ENCODE results near the gene ENTPD8. TPM values are rescaled to one million over a fixed set of nuclear protein-coding genes. Genes with fewer than 3 reads are reported as not detected.

The ENTPD8 gene
- total and polyA plus RNA-seq, 2 donors (not counting 1 experiment from before 2014, with no cell fraction given), result not detected

DNA sequence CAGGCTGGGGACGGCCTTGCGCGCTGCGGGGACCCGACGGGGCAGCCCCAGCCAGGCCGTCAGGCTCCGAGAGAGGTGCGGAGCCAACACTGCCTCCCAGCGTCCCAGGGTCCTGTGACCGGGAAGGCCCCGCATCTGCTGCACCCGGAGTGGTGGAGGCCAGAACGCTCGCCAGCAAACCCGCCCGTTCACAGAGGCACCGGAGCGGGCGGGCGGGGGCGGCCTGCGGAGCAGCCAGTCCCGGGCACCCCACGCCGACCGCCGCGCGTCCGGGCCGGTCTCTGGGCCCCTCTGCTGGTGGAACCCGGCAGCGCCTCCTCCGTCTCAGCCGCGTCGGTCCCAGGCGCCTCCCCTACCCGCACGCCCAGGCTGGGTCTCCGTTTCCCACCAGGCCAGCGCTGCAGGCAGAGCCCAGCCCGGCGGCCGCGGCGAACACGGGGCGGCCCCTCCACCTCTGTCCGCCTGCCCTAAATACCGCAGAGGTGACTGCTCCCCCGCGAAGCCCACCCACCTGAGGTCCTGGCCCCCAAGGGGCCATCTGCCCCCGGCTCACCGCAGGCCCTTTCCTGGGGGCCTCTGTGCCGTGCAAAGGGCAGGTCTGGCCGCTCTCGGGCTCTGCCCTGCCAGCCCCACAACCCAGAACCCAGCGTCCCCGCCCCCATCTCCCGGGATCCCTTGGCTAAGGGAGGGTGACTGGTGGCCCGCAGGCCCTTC is 34.1 kb downstream of the ENTPD8 start:
- TF ChIP-seq, protein P1, sequence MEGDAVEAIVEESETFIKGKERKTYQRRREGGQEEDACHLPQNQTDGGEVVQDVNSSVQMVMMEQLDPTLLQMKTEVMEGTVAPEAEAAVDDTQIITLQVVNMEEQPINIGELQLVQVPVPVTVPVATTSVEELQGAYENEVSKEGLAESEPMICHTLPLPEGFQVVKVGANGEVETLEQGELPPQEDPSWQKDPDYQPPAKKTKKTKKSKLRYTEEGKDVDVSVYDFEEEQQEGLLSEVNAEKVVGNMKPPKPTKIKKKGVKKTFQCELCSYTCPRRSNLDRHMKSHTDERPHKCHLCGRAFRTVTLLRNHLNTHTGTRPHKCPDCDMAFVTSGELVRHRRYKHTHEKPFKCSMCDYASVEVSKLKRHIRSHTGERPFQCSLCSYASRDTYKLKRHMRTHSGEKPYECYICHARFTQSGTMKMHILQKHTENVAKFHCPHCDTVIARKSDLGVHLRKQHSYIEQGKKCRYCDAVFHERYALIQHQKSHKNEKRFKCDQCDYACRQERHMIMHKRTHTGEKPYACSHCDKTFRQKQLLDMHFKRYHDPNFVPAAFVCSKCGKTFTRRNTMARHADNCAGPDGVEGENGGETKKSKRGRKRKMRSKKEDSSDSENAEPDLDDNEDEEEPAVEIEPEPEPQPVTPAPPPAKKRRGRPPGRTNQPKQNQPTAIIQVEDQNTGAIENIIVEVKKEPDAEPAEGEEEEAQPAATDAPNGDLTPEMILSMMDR (IDR thresholded peaks at IDR 0.05), result peak; percentile 70
- TF ChIP-seq EZH2 (IDR thresholded peaks at IDR 0.05; ENCODE audit: borderline replicate concordance, insufficient read depth, low read depth, low read length, poor library complexity, severe bottlenecking), result no peak
- no peak overlapping the region for H3K27ac Mint-ChIP-seq
- POLR2A ChIA-PET, result no interaction called here
- Histone ChIP-seq H4K20me1 (ENCODE audit: control insufficient read depth, insufficient read depth, low read length, poor library complexity, severe bottlenecking) (peaks cover 41% of the 10 kb centered on the region), H3K27ac (ENCODE audit: low read length in 2 of 2) (no peak overlapping the region), H3K4me3 (ENCODE audit: control extremely low read depth in 1 of 5, extremely low read depth in 1 of 5, insufficient read depth in 1 of 5, low read depth in 2 of 5, low read length in 4 of 5) (peak overlapping the region in 2 of 5 experiments; percentile 6 to 15), H3K27me3 (replicated peaks in 1 of 4; ENCODE audit: control extremely low read depth in 1 of 4, control insufficient read depth in 3 of 4, insufficient read depth in 4 of 4, low read length in 3 of 4) (peaks cover 0 to 27% (median 10%) of the 10 kb centered on the region in 4 experiments), H3K79me2 (ENCODE audit: control insufficient read depth, insufficient read depth, low read length) (peaks cover 22% of the 10 kb centered on the region), H3K9ac (ENCODE audit: low read length) (peak overlapping the region; percentile 16), H2AFZ (ENCODE audit: insufficient read depth, low read depth, low read length, poor library complexity, severe bottlenecking) (peak overlapping the region; percentile 33), H3K9me3 (ENCODE audit: control extremely low read depth in 1 of 3, control insufficient read depth in 2 of 3, insufficient read depth in 1 of 3, low read length in 2 of 3) (peaks cover 0 to 12% (median 4%) of the 10 kb centered on the region in 3 donors), H3K4me2 (replicated peaks; ENCODE audit: low read depth, low read length, poor library complexity, severe bottlenecking) (peak overlapping the region; percentile 77), H3K36me3 (replicated peaks in 1 of 2; ENCODE audit: control extremely low read depth in 1 of 2, control insufficient read depth in 1 of 2, extremely low read depth in 1 of 2, insufficient read depth in 2 of 2, low read length in 1 of 2) (no peaks in the 10 kb centered on the region), H3K4me1 (ENCODE audit: control insufficient read depth in 2 of 2, insufficient read depth in 2 of 2, low read length in 2 of 2) (peaks cover 17 to 23% of the 10 kb centered on the region in 2 donors)
- H3K27me3 Mint-ChIP-seq, result no peaks in the 10 kb centered on the region
- WGBS (ENCODE audit: insufficient coverage), result 4% methylated on average over 58 of the region's 63 CpGs
- DNase-seq (peak; percentile 69), ATAC-seq (ENCODE audit: low read depth) (peak; percentile 76)
- no peaks in the 10 kb centered on the region for H3K9me3 Mint-ChIP-seq (ENCODE audit: insufficient read depth)
- H3K4me1 Mint-ChIP-seq, result peaks cover 17% of the 10 kb centered on the region
- intact Hi-C loops (cut with micrococcal nuclease), result no loop called here
- no peak overlapping the region for H3K4me3 Mint-ChIP-seq
- CTCF ChIA-PET, result interaction anchor here (2.5 kb wide), 1 partner anchor 105 kb away, joined by 7 read pairs; the partner anchor contains the start of gene NRARP

All from B cell (primary cell).